Activated gamma-delta T cell treated with Interleukin-2 at 50 U/mL for 16 hours (primary cell): ENCODE results near the gene EPC2.

ENCODE experiments used
- DNase-seq: peaks from one replicate; pipeline ENCODE4 v3.0.0-alpha.2; 2020

Gene EPC2

DNA sequence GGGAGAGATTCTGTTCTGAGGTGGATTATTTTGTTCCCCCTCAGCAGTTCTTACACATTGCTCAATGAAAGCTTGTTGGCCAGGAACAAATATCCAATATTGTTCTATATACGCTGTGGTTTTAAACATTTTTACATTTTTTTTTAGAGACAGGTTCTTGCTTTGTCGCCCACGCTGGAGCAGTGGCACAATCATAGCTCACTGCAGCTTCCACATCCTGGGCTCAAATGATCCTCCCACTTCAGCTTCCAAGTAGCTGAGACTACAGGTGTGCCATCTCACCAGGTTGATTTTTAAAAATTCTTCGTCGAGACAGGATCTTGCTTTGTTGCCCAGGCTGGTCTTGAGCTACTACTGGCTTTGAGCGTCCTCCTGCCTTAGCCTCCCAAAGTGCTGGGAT lies 171.6 kb downstream of the EPC2 start:
- no peak for DNase-seq

DNA sequence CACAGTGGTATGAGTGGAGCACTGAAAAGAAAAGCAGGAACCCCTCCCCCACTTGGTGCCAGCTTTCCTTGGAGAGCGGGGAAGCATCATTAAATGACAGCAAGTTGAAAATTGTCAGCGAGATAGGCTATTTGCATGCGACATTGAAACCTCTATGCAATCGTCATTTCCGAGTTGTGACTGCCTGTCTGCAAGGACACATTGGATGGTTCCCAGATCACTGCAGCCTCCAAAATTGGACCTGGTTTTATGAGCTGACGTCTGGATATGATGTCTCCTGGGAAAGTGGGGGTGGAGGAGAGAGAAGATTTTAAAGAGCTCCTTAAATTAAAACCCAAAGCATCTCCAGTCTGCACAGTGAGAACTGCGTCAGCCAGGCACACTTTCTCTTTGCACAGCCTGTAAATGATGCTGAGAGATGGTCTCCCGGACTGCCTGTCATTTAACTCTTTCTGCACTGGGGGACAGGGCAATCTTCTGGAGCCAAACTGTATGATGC lies 172.7 kb downstream of the EPC2 start:
- DNase-seq, result no peak

DNA sequence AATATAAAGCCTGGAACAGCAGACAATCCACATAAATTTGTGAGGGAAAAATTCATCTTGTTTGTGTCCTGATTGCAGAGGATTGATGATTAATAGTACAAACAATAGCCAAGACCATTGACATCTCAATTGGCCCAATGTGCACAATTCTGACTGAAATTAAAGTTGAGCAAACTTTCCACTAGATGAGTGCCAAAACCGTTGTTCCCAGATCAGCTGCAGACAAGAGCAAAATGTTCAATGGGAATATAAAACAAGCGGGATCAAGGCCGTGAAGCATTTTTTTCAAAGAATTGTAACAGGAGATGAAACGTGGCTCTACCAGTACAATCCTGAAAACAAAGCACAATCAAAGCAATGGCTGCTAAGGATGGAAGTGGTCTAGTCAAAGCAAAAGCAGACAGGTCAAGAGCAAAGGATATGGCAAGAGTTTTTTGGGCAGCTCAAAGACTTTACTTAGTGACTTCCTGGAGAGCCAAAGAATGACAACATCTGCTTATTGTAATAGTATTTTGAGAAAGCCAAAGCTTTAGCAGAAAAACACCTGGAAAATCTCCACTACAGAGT lies 174.6 kb downstream of the EPC2 start:
- no peak for DNase-seq

DNA sequence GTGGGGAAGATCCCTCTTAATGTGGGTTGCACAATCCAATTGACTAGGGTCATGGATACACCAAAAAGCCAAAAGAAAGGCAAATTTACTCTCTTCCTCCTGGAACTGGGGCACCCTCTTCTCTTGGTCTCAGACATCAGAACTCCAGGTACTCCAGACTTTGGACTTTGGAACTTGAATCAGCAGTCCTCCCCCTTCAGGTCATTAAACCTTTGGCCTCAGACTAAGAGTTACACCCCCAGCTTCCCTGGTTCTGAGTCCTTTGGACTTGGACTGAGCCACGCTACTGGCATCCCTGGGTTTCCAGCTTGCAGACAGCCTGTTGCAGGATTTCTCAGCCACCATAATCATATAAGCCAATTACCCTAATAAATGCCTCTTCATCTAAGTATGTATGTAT lies 179.6 kb downstream of the EPC2 start:
- DNase-seq, result no peak

DNA sequence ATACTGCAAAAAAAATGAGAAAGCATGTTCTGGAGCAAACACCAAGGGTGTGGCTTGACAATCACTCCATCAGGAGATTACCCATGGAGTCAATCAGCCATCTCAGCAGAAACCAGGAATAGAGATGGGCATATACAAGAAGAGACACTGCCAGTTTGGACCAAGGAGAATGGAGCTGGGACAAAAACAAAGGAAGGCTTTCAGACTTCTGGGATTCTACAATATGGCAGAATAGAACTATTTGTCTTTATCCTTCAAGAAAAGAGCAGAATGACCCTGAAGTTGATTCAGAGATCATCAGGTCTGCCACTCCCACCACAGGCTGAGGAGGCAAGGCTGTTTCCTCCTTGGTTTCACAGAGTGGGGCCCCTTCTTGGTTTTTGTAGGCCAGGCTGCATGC lies 182.2 kb downstream of the EPC2 start:
- DNase-seq, result no peak

DNA sequence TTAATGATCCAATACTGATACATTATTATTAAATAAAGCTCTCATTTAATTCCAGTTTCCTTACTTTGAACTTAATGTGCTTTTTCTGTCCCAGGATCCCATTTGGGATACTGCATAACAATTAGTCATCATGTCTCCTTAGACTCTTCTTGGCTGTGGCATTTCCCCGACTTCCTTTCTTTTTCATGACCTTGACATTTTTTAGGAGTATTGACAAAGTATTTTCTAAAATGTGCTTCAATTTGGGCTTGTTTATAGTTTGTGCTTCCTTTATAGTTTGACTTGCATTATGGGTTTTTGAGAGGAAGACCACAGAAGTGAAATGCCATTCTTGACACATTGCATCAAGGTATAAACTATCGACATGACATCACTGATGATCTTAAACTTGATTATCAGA lies 184.4 kb downstream of the EPC2 start:
- no peak for DNase-seq

DNA sequence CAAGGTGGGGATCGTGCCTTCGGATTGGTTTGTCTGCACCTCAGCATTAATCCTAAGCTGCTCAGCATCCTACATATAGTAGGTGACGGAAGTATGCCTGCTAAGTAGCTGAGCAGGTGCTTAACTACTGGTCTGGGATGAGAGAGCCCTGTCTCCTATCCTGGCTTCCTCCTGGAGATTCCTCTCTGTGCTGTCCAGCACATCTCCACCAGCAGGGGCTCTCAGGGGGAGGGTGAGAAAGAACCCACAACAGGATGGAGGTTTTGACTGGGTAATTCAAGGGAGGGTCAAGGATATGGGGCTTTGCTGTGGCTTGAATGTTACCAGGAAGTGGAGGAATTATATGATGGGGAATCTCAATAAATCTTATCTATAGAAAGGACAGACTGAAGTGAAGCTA lies 185.1 kb downstream of the EPC2 start:
- no peak for DNase-seq

DNA sequence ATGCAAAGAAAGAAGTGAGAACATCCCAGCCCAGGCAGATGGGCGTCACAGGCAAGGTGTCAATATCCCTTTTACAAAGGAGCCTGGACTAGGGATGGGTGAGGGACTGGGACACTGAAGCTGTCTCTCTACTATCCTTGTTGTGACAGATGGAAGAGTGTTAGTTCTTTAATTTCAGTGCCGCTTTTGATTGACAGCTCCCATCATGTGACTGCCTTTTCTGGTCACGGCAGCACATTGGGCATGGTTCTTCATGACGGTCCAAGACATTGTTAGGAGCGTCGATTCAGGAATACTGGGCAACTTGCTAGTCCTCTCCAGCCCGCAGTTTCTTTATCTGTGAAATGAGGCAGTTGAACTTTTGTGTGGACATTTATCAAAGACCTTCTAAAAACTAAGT lies 188.1 kb downstream of the EPC2 start:
- no peak for DNase-seq
